Measurements from ENCODE around the gene ARHGAP23.

Gene ARHGAP23

GRCh38 chr17:38447502-38448085 is 19.3 kb downstream of the ARHGAP23 start:
- no peak for DNase-seq

DNA sequence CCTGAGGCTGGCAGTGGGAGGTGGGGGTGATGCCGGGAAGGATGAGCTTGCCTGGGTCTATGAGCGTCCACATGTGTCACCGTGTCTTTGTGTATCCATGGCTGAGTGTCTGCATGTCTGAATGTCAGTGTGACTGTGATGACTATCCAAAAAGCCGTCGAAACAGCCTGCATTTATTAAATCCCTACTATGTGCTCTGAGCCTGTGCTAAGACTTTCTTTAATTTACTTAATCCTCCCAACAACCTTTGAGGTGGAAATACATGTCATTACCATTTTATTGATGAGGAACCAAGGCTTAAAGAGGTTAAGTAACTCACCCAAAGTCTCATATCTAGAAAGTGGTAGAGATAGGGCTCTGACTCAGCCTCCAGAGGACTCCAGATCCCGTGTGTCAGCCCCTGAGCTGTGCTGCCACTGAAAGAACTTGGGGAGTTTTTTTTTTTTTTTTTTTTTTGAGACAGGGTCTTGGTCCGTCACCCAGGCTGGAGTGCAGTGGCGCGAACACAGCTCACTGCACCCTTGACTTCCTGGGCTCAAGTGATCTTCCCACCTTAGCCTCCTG is 20.0 kb downstream of the ARHGAP23 start:
- no peak for DNase-seq

GRCh38 chr17:38449364-38449763 is 21.1 kb downstream of the ARHGAP23 start:
- no peak for DNase-seq

GRCh38 chr17:38450557-38451029 is 22.3 kb downstream of the ARHGAP23 start:
- DNase-seq: no peak

GRCh38 chr17:38451030-38451839 is 23.0 kb downstream of the ARHGAP23 start:
- DNase-seq: no peak

- no peak for DNase-seq
Observed at GRCh38 chr17:38451840-38452529, 23.7 kb downstream of the ARHGAP23 start.

DNA sequence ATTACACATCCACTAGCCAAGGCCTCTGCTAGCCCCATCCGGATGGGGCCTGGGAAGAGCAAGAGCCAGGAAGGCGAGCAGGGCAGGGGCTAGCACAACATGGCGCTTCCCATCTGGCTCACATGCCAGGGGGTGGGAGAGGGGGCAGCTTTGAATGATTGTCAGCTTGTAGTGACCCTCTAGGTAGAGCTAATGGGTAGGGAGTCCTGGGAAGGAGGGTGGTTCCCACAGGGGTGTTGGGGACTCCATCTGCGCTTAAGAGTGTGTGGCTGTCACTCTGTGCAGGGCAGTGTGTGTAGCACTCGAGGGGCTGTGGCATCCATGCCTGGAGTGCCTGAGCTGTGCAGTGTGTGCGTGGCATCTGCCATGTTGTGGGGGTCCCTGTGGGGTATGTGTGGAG is 24.5 kb downstream of the ARHGAP23 start:
- no peak for DNase-seq

- DNase-seq: no peak
Observed at GRCh38 chr17:38453951-38454421, 25.7 kb downstream of the ARHGAP23 start.

DNA sequence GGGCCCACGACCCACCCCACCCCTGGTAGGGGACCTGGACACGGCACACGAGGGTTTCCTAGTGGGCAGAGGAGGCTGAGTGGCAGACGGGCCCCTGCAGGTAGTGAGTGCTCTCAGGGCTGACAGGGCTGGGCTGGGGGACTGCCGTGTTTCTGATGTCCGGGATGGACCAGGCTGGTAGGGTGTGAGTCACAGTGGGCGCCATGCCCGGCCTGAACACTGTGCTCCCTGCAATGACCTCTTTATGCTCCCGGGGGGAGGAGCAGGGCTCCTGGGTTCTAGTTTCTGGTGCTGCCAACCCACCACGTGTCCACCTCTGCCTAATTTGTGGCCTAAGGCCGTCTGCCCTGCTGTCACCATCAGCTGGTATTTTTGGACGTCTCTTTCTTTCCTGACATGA is 26.3 kb downstream of the ARHGAP23 start:
- DNase-seq: no peak

DNA sequence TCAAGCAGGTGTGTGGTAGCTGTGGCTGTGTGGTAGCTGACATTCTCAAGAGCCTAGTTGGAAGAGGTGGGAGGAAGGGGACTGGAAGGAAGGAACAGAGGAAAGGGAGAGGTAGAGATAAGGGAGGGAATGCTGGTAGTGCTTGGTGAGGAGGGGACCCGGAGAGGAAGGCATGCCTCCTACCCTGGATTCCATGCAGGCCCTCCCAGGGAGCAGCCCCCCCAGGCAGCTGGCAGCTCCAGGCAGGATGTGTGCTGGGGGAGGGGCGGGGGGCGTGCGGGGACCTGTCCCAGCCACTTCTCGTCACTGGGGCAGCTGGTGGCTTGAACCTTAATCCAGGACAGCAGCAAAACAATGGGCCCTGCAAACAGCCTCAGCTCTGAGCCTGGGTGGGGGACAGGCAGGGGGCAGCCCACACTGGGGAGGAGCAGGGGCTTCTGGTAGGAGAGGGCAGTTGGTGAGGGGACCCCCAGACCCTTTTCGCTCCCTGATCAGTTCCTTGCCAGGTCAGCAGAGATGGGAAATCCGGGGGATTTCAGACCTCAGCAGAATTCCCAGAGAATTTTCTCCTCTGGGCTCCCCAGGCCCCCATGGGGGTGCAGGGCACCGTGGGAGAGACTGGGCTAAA is 27.1 kb downstream of the ARHGAP23 start:
- DNase-seq: no peak

DNA sequence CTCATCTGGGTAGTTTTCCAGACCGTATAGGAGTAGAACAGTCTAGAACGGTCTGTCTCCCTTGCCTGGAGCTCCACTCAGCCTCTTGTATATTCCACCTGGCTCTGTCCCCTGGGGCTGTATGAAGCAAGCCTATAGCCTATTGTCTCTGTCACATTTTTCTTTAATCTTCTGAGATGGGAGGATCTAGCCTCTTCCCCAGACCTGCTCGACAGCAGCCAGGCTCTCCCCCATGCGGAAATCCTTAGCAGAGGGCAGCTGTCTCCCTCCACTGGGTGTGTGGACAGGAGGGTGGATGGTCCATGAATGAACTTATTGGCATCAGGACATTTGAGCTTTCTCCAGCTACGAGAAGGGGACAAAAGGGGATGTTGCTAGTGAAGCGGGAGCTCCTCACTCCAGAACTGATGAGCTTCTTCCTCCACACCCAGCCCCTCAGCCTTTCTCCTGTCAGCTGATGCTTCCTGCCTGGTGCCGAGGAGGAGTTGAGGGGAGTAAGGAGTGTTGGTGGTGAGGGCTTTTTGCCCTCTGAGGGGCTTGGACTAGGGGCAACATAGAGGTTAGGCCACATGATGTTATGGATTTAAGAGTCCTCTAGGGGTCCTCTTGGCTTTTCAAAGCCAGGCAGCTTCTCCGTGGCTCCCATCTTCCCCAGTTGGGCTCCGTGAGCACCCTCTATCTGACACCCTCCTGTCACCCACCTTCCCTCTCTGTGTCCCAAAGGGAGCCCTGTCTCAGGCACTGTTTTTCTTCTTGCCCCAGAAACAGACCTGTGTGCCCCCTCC is 28.0 kb downstream of the ARHGAP23 start:
- DNase-seq: no peak

GRCh38 chr17:38457577-38458371 is 29.5 kb downstream of the ARHGAP23 start:
- no peak for DNase-seq

GRCh38 chr17:38458521-38458920 is 30.3 kb downstream of the ARHGAP23 start:
- DNase-seq: no peak

DNA sequence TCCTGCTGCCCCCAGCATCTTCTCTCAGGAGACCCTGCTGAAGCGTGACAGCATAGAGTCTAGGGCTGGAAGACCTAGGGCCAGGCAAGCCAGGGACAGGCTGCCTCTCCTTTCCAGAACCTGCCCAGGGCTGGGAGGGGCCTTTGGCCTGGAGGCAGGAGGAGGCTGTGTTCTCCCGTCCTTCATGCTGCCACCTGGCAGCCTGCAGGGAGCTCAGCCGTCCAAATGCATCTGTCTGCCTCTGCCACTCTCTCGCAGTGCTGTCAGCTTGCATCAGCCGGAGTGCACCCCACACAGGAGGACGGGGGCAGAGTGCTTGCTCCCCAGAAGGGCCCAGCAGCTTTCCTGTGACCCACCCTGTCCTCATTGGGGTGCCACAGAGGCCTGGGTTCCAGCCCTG is 31.3 kb downstream of the ARHGAP23 start:
- DNase-seq: no peak

DNA sequence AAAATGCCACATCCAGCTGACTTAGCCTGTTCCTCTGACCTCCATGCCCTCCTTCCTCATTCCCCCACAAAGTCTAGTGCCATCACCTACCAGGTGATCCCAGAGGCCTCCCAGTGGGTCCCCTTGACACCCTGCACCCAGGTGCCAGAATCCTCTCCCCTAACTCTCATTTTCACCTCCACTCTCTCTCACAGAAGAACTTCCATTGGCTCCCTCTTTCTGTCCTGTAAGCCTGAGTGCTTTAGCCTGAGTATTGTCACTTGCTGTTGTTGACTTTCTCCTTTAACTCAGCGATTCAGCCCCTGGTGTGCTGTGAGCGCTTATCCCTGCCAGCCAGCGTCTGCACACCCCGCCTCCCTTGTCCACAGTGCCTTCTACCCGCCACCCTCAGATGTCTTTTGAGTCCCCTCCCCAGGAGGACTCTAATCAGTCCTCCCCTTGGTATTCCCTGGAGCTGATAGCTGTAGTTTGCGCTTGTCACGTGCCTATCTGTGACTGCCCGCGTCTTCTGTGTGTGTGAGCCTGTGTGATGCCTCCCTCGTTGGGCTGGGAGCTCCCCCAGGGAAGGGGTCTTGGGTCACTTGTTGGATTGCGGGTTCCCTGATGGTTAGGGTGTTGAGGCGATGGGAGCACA is 31.9 kb downstream of the ARHGAP23 start:
- DNase-seq: no peak

- DNase-seq: no peak
Observed at GRCh38 chr17:38460716-38461630, 32.7 kb downstream of the ARHGAP23 start.

- no peak for DNase-seq
Observed at GRCh38 chr17:38461683-38462082, 33.4 kb downstream of the ARHGAP23 start.

DNA sequence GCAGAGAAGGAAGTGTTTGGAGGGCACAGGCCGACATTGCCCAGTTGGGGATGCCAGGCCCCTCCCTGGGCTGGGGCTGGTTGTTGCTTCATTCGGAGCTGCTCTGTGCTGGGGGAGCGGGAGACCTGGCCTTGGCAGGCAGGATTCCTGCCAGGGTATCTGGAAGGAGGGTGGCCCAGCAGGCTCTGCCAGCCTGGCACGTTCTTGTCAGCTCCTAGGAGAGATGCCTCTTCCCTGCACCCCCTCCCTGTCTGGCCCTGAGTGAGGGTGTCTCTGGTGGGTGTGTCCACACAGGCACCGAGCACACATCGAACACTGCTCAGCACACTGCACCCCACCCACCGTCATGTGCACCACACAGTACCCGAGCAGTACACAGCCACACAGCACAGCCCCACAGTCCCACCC is 35.2 kb downstream of the ARHGAP23 start:
- DNase-seq: no peak

- no peak for DNase-seq
Observed at GRCh38 chr17:38464251-38464722, 36.0 kb downstream of the ARHGAP23 start.
